GM12878 (cell line): ENCODE results near the gene PDRG1. TPM values are rescaled to one million over a fixed set of nuclear protein-coding genes. Genes with fewer than 3 reads are reported as not detected.
A peak's percentile ranks its signal among the peaks of the same experiment; 100 is the strongest.

Experiments
- BCLAF1 ChIP-seq: fragments of 450-650 bp; IDR thresholded peaks from 2 replicates; pipeline ENCODE4 v1.6.1; 2017; ENCODE audit warnings: antibody characterized with exemption, mild to moderate bottlenecking, moderate library complexity
- CEBPB ChIP-seq, 2 experiments: fragments of 150-350 bp in 1 of 2; IDR thresholded peaks; 2 replicates each; pipeline ENCODE4 v1.6.1; 2012 to 2014; ENCODE audit warnings: low read depth in 2 of 2, low read length in 2 of 2, borderline replicate concordance in 1 of 2, inconsistent platforms in 1 of 2
- CTCF ChIP-seq, 3 experiments: IDR thresholded peaks in 2 of 3; conservative IDR thresholded peaks in 1 of 3; 2 replicates each; pipeline ENCODE4 v1.5.1; 2011; ENCODE audit warnings: low read depth in 3 of 3, low read length in 3 of 3, mild to moderate bottlenecking in 3 of 3, control low read depth in 2 of 3, moderate library complexity in 2 of 3, inconsistent platforms in 1 of 3, mixed read lengths in 1 of 3; ENCODE audit not compliant: control insufficient read depth in 2 of 3, insufficient read depth in 1 of 3; ENCODE audit errors: extremely low read depth in 1 of 3
- E2F4 ChIP-seq: IDR thresholded peaks from 2 replicates; pipeline ENCODE4 v1.6.1; 2012; ENCODE audit warnings: low read depth, low read length, improper control_type of control experiment
- EED ChIP-seq: sonication (generic); IDR thresholded peaks from 2 replicates; pipeline ENCODE4 v1.6.1; 2016; ENCODE audit warnings: antibody characterized with exemption, low read depth
- HDAC2 ChIP-seq: fragments of 200-600 bp; sonication (generic); IDR thresholded peaks from 2 replicates; pipeline ENCODE4 v1.6.1; 2017
- IRF3 ChIP-seq: fragments of 450-650 bp; IDR thresholded peaks from 2 replicates; pipeline ENCODE4 v1.6.1; 2014; ENCODE audit warnings: mild to moderate bottlenecking
- KAT2A ChIP-seq: conservative IDR thresholded peaks from 2 replicates; pipeline ENCODE4 v1.6.1; 2011; ENCODE audit warnings: low read depth, low read length; ENCODE audit not compliant: control insufficient read depth
- KLF5 ChIP-seq: fragments of 450-650 bp; IDR thresholded peaks from 2 replicates; pipeline ENCODE4 v1.6.1; 2014; ENCODE audit warnings: mild to moderate bottlenecking; ENCODE audit not compliant: partially characterized antibody
- LARP7 ChIP-seq: fragments of 450-650 bp; IDR thresholded peaks from 2 replicates; pipeline ENCODE4 v1.6.1; 2017; ENCODE audit warnings: mild to moderate bottlenecking
- NFXL1 ChIP-seq: fragments of 450-650 bp; IDR thresholded peaks from 2 replicates; pipeline ENCODE4 v1.6.1; 2017; ENCODE audit warnings: antibody characterized with exemption, mild to moderate bottlenecking, borderline replicate concordance
- NFYB ChIP-seq: IDR thresholded peaks from 2 replicates; pipeline ENCODE4 v1.6.1; 2011; ENCODE audit warnings: low read depth, mild to moderate bottlenecking, low read length, improper control_type of control experiment, moderate library complexity; ENCODE audit not compliant: insufficient read depth
- RB1 ChIP-seq: fragments of 450-650 bp; formaldehyde crosslinking; IDR thresholded peaks from 2 replicates; pipeline ENCODE4 v1.6.1; 2017; ENCODE audit warnings: mild to moderate bottlenecking, borderline replicate concordance
- RELB ChIP-seq: fragments of 450-650 bp; IDR thresholded peaks from 2 replicates; pipeline ENCODE4 v1.6.1; 2017; ENCODE audit warnings: low read depth, mild to moderate bottlenecking, moderate library complexity
- RUNX3 ChIP-seq: IDR thresholded peaks from 2 replicates; pipeline ENCODE4 v1.6.1; 2012; ENCODE audit warnings: low read length, inconsistent platforms
- SP1 ChIP-seq: IDR thresholded peaks from one replicate; pipeline ENCODE4 v1.6.1; 2011; ENCODE audit warnings: low read depth, low read length
- SREBF2 ChIP-seq: IDR thresholded peaks from 2 replicates; pipeline ENCODE4 v1.6.1; 2012; ENCODE audit warnings: mild to moderate bottlenecking, low read length
- SUPT20H ChIP-seq: IDR thresholded peaks from 2 replicates; pipeline ENCODE4 v1.6.1; 2011; ENCODE audit warnings: low read depth, mild to moderate bottlenecking, low read length, moderate library complexity, borderline replicate concordance; ENCODE audit not compliant: control insufficient read depth
- ZNF24 ChIP-seq: fragments of 450-650 bp; IDR thresholded peaks from 2 replicates; pipeline ENCODE4 v1.6.1; 2017; ENCODE audit warnings: antibody characterized with exemption, mild to moderate bottlenecking
- ZNF384 ChIP-seq: IDR thresholded peaks from 2 replicates; pipeline ENCODE4 v1.6.1; 2012; ENCODE audit warnings: low read depth, mild to moderate bottlenecking, low read length, improper control_type of control experiment, borderline replicate concordance
- ZNF622 ChIP-seq: fragments of 450-650 bp; IDR thresholded peaks from 2 replicates; pipeline ENCODE4 v1.6.1; 2017; ENCODE audit warnings: mild to moderate bottlenecking, inconsistent platforms
- polyA plus RNA-seq, 11 experiments: library from polyadenylated mRNA; depleted of rRNA in 4 of 11; unstranded in 6 of 11; stranded (reverse) in 5 of 11; fragments of >200 nt; fragmentation: Nextera tagmentation in 4 of 11; fragmentation: Illumina TruSeq in 1 of 11; extraction: Ambion mirVana in 4 of 11; extraction: Trizol in 1 of 11; gene quantifications; 1 replicate in 1 of 11; 2 replicates in 10 of 11; pipeline versions ENCODE4 v1.2.1 to v1.2.3, GENCODE V29; 2011 to 2016; ENCODE audit warnings: inconsistent platforms in 2 of 11, missing spikeins in 2 of 11, low read depth in 1 of 11
- total RNA-seq, 4 experiments: library from RNA; depleted of rRNA in 3 of 4; stranded (reverse); fragments of >200 nt in 3 of 4; fragmentation: Illumina TruSeq in 1 of 4; extraction: Trizol in 1 of 4; gene quantifications; 2 replicates each; pipeline versions ENCODE4 v1.2.1 to v1.2.3, GENCODE V29; 2013 to 2021

The PDRG1 gene
- total and polyA plus RNA-seq, 10 of the 15 experiments (the other 5 are each of a cell fraction or from before 2014, with no cell fraction given): 11.1 to 55.8 (median 23.3) TPM

- TF ChIP-seq RELB: peak; percentile 84
- TF ChIP-seq NFYB: no peak
- peak; percentile 83 for TF ChIP-seq EED
- TF ChIP-seq SREBF2: no peak
- peak; percentile 66; the same call in 1 of the 2 replicates for TF ChIP-seq RUNX3
- TF ChIP-seq BCLAF1: no peak
- no peak for TF ChIP-seq RB1
- no peak for TF ChIP-seq E2F4
- TF ChIP-seq ZNF622: no peak
- TF ChIP-seq SUPT20H: no peak
- TF ChIP-seq SP1: peak; percentile 62
- no peak for TF ChIP-seq KAT2A
- TF ChIP-seq ZNF24: no peak
- no peak for TF ChIP-seq CEBPB (IDR thresholded peaks at IDR 0.05; ENCODE audit: borderline replicate concordance in 1 of 2, low read depth in 2 of 2, low read length in 2 of 2)
- no peak for TF ChIP-seq NFXL1
- TF ChIP-seq KLF5: no peak
- no peak for TF ChIP-seq IRF3
- TF ChIP-seq ZNF384: no peak
- TF ChIP-seq HDAC2: no peak
- TF ChIP-seq LARP7: 0 out of 2 replicates have a peak, but pooled peaks have one; percentile 3
- 0 out of 6 replicates have a peak, but pooled peaks of 1 of the 3 experiments have one; percentile 4 for TF ChIP-seq CTCF (IDR thresholded peaks at IDR 0.05 in 2 of 3, conservative IDR thresholded peaks at IDR 0.05 in 1 of 3; ENCODE audit: control insufficient read depth in 2 of 3, extremely low read depth in 1 of 3, insufficient read depth in 1 of 3, low read depth in 3 of 3, low read length in 3 of 3)
Measured at GRCh38 chr20:31923388-31924331, 28.2 kb downstream of the PDRG1 start (continued).
